Stimulated activated naive CD8-positive, alpha-beta T cell treated with anti-CD3 and anti-CD28 coated beads, Interleukin-15, Interleukin-2, amounts not matched to agents 100 U/mL and 50 U/mL, for 24 hours (primary cell): ENCODE data around the gene AP1S1.
A peak's percentile ranks its signal among the peaks of the same experiment; 100 is the strongest.
"Not testable (repeated sequence)": the region's sequence is repeated elsewhere in the genome, so short reads cannot be mapped to it uniquely, and the experiment has no call there.

Experiments
- ATAC-seq: fragments of 150-1000 bp; cut with Tn5 transposase; one replicate; pipeline ENCODE4 v1.10.0; 2021
- DNase-seq: peaks from one replicate; pipeline ENCODE4 v3.0.0; 2021

Gene AP1S1

GRCh38 chr7:101125989-101126650 is 28.2 kb upstream of the AP1S1 start:
- ATAC-seq (no peak), DNase-seq (no peak)

- DNase-seq (peak; percentile 58), ATAC-seq (peak; percentile 74)
These were observed 27.4 kb upstream of the AP1S1 start, which contains the start of gene SERPINE1 for GRCh38 chr7:101126651-101127459. Gene SERPINE1, plus strand, starts transcription at chr7:101127104. Its CDS starts 1,290 bp downstream, at chr7:101128394.

GRCh38 chr7:101127460-101128039 is 26.7 kb upstream of the AP1S1 start:
- no peak for DNase-seq
- ATAC-seq: no peak

GRCh38 chr7:101128040-101128834 is 26.0 kb upstream of the AP1S1 start:
- DNase-seq (no peak), ATAC-seq (no peak)

GRCh38 chr7:101129603-101130117 is 24.6 kb upstream of the AP1S1 start:
- ATAC-seq (no peak), DNase-seq (no peak)

GRCh38 chr7:101132626-101133600 is 21.4 kb upstream of the AP1S1 start:
- not testable (repeated sequence) for DNase-seq, ATAC-seq

- DNase-seq: no peak
These were observed 20.5 kb upstream of the AP1S1 start for GRCh38 chr7:101133621-101134398.

GRCh38 chr7:101134399-101134980 is 19.8 kb upstream of the AP1S1 start:
- DNase-seq: no peak
- ATAC-seq: no peak

More at GRCh38 chr7:101133621-101134398, 20.5 kb upstream of the AP1S1 start:
- ATAC-seq: no peak

- DNase-seq (no peak), ATAC-seq (no peak)
These were observed 16.5 kb upstream of the AP1S1 start for GRCh38 chr7:101137651-101138212.

GRCh38 chr7:101138213-101138870 is 15.9 kb upstream of the AP1S1 start:
- peak; percentile 90 for ATAC-seq
- DNase-seq: peak; percentile 85

- ATAC-seq: no peak
- DNase-seq: no peak
These were observed 14.0 kb upstream of the AP1S1 start for GRCh38 chr7:101140339-101140699.

GRCh38 chr7:101140746-101141382 is 13.4 kb upstream of the AP1S1 start:
- ATAC-seq: no peak
- no peak for DNase-seq

- ATAC-seq (no peak), DNase-seq (no peak)
These were observed 2.2 kb upstream of the AP1S1 start for GRCh38 chr7:101151908-101152651.

- DNase-seq: no peak
- ATAC-seq: no peak
These were observed 422 bp downstream of the AP1S1 start for GRCh38 chr7:101154693-101155102.

GRCh38 chr7:101155303-101155702 is 1.0 kb downstream of the AP1S1 start:
- ATAC-seq (no peak), DNase-seq (no peak)

- DNase-seq (no peak), ATAC-seq (no peak)
These were observed 2.0 kb downstream of the AP1S1 start for GRCh38 chr7:101156277-101156676.

- no peak for DNase-seq
These were observed 2.8 kb downstream of the AP1S1 start for GRCh38 chr7:101156866-101157589.

More at GRCh38 chr7:101156866-101157589, 2.8 kb downstream of the AP1S1 start:
- ATAC-seq: no peak
